UCSD-AML1 (cell line): ENCODE results near the gene SLIT3.

ENCODE experiments used
- DNase-seq: peaks from one replicate; lab custom pipeline; 2025; ENCODE audit not compliant: unreplicated experiment; lab: John Stamatoyannopoulos, UW

SLIT3 gene

DNA sequence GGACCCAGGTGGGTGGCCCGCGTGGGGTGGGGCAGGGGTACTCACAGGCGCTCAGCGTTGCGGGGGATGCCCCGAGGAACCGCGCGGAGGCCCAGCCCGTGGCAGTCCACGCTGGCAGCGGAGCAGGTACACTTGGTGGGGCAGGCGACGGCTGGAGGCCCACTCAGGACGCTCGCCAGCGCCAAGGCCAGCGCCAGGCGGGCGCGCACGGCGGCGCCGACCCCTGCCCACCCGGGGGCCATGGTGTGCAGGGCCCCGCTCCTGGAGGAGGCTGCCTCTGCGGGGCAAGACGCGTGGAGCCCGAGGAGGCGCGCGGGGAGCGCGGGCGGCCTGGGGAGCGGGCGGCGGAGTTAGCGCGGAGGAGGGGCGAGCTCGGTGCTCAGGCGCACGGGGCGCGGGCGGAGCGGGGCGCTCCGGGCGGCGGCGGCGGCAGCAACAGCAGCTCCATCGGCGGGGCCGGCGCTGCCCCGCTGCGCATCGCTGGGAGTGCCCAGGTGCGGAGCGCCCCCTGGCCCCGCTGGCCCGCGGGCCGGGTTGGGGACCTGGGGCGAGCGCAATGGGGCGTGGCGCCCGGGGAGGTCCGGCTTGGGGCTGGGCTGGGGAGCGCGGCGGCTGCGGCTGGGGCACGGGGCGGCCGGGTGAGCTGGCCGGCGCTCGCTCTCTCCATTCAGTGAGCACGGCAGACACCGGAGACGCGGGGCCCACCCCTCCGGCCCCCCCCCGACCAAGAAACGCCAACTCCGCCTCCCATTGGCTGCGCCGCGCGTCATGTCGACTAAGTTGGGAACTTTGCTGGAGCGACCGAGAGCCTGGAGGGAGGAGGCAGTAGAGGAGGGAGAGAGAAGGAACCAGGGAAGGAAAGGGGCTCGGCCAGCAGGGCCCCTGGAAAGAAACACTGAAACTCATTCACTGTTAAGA is at the start of gene SLIT3:
Gene SLIT3 (minus strand): TSS at position 672 of the 918 bp plus-strand sequence. CDS start 430 bp downstream, at position 242.
- no peak for DNase-seq

DNA sequence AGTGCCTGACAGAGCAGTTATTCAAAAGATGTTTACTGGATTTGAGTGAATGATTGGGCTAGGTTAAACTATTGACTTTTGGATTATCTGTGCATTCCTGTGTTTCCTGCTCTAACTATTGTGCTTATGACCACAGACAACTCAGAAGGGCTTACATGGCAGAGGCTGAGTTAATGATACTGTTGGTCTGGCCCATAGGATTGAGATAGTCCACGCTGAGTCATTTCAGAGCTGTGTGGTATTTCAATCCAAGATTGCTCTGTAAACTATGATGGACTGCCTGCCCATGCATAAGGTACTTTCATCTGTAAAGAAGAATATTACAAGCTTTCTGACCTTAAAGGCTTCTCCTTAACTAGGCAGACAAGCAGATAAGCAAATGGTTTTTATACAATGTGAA is 49.1 kb upstream of the SLIT3 start:
- no peak for DNase-seq

DNA sequence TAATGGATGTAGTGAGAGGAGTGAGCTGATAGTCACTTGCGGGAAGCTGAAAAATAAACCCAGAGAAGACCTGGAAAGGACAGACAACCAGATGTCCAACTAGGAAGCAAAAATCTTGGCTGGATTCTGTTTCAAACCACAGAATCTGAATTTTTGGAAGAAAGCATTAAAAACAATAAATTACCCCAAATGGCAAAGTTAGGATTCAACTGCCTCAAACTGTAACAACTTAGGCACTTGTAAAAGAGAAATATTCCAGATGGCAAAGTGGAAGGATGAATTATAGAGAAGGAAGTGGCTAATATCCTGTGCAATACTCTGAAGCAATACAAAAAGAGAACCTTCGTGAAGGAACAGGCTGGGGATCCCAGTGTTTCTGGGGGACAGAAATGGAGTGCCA is 46.8 kb upstream of the SLIT3 start:
- no peak for DNase-seq

DNA sequence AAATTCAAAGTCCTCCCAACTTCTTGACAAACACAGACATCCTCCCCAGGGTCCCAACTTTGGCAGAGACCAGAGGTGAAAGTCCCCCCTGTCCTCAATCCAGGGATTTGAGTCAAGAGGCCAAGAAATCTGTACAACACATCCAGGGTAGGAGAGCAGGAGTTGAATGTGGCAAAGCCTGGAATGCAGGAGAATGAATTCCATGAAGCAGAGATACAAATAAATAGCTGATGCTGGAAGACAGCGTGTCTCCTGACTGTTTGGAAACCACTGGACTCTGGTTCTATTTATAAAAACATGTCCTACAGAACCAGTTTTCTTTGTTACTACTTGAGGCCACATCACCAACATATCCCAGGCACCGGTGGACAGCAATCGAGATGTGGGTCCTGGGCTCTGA is 43.7 kb upstream of the SLIT3 start:
- no peak for DNase-seq

DNA sequence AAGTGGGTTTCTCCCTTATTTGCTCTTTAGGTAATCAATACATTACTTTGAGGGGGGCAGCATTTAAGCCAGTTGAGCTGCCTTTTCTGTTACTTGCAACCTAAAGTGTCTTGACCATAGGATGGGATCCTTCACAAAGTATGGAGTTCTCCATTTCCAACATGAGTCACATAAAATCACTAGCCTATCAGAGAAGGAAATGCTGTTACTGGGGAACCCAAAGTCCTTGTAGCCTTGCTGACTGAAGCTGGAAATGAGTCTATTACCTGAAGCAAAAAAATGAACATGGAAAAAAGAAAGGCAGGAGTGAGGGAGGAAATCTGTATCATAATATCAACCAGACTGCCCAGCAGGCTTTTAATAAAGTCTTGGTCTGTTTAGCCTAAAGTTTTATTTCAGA is 42.8 kb upstream of the SLIT3 start:
- no peak for DNase-seq

- DNase-seq = no peak
Measured at GRCh38 chr5:169341556-169341955, 40.6 kb upstream of the SLIT3 start.

DNA sequence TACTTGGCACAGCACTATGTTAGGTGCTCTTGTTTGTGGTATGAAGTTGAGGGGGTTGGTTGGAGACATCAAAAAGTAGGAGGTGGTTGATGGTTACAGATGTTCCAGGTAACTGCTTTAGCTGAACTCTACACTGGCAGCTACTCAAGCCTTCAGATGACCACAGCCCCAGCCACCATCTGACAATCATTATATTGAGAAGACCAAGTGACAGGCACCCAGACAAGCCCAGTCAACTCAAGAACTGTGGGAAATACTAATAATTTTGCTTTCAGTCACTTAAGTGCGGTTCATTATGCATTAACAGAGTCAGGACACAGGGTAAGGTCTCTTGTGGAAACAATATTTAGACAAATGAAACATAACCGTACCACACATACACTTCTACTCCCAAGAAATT is 38.9 kb upstream of the SLIT3 start:
- DNase-seq = no peak

DNA sequence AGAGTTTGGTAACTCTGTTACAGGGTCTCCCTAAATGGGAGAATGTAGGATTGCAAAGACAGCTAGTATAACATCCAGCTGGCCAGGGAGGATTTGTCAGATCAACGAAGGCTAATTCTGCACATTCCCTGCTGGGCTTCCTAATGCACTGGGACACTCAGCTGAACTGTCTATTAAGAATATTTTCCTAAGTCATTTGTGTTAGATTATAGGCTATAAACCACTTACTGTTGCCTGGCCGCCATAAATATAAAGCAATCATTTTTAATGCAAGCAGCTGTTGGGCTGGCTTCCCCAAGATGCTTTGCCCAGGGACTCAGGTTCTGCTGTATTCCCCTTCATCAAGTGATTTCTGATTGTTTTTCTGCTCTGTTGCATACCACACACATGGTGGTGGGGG is 35.3 kb upstream of the SLIT3 start:
- no peak for DNase-seq

DNA sequence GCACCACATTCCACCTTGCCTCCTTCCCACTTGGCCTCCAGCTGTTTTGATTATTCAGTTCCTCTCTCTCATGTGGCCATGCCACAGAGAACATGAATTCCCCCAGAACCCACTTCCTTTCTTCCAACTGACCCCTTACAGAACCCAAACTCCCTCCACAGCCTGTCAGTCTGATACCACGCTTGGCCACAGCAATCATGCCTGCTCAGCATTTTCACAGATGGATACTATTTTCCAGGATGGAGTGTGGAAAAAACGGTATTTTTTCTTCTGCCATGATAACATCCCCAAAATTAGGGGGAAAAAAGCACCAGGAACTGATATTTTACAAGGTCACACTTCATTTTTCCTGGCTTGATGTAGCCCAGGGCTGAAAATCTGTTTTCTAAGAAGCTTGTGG is 34.9 kb upstream of the SLIT3 start:
- no peak for DNase-seq

DNA sequence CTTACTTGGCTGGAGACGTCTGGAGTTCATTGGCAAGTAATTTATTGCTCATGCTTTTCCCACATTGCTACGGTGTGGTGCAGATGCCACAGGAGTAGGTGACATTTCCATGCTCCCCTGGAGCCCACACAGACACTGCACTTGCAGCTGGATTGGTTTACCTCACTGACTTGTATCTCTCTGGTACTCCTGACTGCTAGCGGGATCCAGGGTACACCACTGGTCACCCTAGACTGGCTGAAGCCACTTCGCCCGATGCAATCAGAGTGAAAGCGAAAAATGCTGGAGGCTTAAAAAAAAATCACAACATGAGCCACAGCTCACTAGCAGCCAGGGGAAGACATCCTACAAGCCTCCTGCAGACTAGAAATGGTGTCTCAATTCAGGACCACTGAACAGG is 32.6 kb upstream of the SLIT3 start:
- DNase-seq = no peak

DNA sequence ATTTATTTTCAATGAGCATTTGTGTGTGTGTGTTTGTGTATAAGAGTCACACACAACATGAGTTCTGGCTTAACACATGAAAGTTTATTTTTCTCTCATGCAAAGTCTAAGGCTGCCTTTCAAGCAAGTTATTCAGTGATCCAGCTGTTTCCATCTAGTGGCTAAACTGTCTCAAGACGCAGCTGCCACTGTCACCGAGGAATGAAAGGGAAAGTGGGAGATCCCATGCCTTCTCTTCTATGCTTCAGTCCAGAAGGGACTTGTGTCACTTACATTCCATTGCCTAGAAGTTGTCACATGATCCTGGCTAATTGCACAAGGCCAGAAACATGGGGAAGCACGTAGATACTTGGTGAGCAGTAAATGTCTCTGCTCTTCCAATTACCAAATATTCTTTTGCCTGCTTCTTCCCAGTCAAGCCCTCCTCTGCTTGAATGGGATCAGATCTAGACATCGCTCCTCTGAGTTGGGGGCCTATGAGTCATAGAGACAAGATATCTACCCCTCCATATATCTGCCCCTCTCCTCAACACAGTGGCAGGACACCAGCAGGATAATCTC is 30.4 kb upstream of the SLIT3 start:
- DNase-seq = no peak

DNA sequence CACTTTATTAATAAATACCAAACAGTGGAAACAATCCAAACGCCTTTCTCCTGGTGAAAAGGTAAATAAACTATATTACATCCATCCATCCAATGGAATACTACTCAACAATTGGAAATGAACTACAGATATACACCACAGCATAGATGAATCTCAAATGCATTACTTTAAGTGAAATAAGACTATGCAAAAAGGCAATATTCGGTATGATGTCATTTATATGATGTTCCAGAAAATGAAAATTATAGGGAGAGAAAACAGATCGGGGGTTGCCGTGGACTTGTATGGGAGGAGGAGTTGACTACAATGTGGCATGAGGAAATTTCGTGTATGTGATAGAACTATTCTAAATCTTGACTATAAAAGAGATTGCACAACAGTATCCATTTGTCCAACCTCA is 27.5 kb upstream of the SLIT3 start:
- DNase-seq = no peak

GRCh38 chr5:169325273-169325672 is 24.3 kb upstream of the SLIT3 start:
- no peak for DNase-seq

- DNase-seq = no peak
Measured at GRCh38 chr5:169318556-169318955, 17.6 kb upstream of the SLIT3 start.

- DNase-seq = no peak
Measured at GRCh38 chr5:169307646-169308045, 6.7 kb upstream of the SLIT3 start.

GRCh38 chr5:169305366-169305765 is 4.4 kb upstream of the SLIT3 start:
- no peak for DNase-seq

DNA sequence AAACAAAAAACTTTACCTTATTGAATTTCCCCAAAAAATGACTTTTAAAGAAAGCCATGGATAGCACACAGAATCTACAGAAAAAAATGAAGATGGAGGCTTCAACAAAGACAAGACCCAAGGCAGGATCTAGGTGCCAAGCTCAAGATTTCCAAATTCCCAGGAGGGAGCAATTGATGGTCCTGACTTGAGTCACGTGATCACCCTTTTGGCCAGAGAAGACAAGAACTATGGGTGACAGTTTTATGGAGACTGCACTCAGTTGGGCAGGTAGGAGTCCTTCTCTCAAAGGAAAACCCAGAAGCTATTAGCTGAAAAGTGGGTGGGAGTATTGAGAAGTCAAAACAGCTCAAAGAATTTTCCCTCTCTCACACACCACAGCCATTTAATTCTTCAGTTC is 3.2 kb upstream of the SLIT3 start:
- DNase-seq = no peak

- no peak for DNase-seq
Measured at GRCh38 chr5:169303119-169303515, 2.2 kb upstream of the SLIT3 start.

GRCh38 chr5:169302491-169303118 is 1.7 kb upstream of the SLIT3 start:
- peak; percentile 57 for DNase-seq

DNA sequence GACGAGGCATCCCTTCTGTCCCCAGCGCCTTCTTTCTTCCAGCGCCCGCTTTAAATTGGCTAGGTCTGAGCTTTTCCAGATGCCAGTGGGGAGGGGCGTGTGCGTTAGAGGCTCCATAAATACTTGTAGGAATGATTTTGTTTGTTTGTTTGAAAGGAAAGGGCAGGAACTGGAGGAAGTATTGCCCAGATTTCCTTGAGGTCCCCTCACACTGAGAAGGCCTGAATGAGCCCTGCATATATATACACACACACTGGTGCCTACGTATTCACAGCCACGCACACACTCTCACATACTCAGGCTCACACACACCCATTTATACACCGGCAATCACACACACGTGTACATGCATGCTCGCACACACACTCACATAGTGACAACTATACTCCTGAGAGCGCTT is 1.0 kb upstream of the SLIT3 start:
- DNase-seq = no peak

GRCh38 chr5:169301386-169301934 is 521 bp upstream of the SLIT3 start:
- DNase-seq = no peak
